T-helper 1 cell treated with Interleukin-12 subunit alpha and Interleukin-12 subunit beta and Interleukin-4 antibody, amounts not matched to agents 30 ng/mL and 1 ng/mL, for 36 hours (primary cell): ENCODE results near the gene PPP1R16B. TPM values are rescaled to one million over a fixed set of nuclear protein-coding genes. Genes with fewer than 3 reads are reported as not detected.

Experiments used
- intact Hi-C: fragments of 100-400 bp; cut with micrococcal nuclease; formaldehyde crosslinking; loops from one replicate; pipeline ENCODE4 v1.15.1; 2024
- total RNA-seq: library from RNA; stranded (reverse); gene quantifications from 2 replicates; pipeline ENCODE4 v1.2.3, GENCODE V29; 2022

Gene PPP1R16B
- total RNA-seq, 1 donor from 2014 or later: 102 TPM

DNA sequence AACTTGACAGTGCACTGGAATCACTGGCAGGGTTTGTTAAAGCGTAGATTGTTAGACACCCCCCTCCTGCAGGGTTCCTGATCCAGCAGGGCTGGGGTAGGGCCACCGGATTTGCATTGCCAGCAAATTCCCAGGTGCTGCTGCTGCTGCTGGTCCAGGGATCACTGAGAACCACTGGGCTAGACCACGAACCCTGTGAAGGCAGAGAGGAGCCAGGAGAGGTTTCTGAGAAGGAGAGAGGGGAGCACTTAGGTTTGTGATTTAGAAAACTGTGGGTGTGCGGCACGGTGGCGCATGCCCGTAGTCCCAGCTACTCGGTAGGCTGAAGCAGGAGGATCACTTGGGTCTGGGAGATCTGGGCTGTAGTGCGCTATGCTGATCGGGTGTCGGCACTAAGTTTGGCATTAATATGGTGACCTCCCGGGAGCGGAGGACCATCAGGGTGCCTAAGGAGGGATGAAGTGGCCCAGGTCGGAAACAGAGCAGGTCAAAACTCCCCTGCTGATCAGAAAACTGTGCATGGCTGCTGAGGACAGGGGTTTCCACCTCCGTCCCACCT, 67.1 kb downstream of the PPP1R16B start:
- intact Hi-C loops: loop anchor here (1.0 to 5.0 kb wide), 7 partner anchors 9 to 125 kb away; partner anchors contain the start of genes ACTR5, DHX35 and PPP1R16B

DNA sequence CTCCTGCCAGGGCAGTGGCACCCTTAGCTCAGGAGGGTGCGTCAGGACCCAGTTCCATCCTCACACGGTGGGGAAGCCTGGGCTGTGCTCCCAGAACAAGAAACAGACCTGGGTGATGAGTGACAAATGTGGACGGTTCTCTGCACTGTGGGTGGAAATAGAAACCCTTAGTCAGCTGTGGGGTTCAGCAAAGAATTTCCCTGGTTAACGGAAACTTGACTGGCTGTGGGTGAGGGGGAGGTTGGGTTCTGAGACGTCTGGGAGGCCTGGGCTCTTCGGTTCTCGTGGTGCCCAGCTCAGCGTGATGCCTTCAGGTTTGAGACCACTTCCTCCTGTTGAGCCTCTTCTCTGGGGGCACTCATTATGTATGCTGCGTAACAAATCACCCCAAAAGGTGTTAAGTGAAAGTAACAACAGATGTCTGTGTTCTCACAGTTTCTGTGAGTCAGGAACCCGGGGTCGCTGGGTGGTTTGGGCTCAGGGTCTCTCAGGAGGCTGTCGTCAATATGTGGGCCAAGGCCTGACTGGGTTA, 67.6 kb downstream of the PPP1R16B start:
- intact Hi-C loops: loop anchor here (1.0 to 5.0 kb wide), 7 partner anchors 10 to 126 kb away; partner anchors contain the start of genes ACTR5, DHX35 and PPP1R16B

DNA sequence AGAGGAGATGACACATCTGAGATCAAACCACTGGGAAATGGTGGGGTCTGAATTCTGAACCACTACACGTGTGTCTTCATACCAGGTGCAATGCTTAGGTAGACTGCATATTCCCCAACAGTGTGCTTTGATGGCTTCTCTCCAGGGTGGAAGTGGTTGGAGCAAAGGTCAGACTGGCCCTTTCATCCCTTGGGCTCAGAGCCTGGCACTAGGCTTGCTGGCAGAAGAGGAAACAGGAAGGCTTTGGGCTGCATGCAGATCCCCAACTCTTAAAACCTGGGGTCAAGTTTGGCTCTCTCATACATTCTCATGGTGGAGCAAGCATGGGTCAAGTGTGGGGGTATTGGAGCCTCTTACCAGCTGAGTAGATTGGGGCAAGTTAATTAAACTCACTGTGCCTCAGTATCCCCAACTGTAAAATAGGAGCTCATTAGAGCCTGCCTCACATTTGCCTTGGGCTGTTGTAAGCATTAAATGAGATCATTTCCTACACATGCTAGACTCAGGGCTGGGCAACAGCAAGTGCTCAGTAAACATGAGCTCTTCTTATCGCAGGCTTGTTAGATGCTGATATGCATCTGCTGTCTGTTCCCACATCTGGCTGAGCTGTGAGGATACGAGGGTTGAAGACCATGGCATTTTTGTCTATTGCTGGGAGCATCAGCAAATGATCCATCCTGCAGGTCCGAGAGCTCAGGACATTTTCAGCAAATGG, 69.1 kb downstream of the PPP1R16B start:
- intact Hi-C loops: loop anchor here (1.0 to 5.0 kb wide), 4 partner anchors 19 to 127 kb away; partner anchors contain the start of genes ACTR5 and DHX35

DNA sequence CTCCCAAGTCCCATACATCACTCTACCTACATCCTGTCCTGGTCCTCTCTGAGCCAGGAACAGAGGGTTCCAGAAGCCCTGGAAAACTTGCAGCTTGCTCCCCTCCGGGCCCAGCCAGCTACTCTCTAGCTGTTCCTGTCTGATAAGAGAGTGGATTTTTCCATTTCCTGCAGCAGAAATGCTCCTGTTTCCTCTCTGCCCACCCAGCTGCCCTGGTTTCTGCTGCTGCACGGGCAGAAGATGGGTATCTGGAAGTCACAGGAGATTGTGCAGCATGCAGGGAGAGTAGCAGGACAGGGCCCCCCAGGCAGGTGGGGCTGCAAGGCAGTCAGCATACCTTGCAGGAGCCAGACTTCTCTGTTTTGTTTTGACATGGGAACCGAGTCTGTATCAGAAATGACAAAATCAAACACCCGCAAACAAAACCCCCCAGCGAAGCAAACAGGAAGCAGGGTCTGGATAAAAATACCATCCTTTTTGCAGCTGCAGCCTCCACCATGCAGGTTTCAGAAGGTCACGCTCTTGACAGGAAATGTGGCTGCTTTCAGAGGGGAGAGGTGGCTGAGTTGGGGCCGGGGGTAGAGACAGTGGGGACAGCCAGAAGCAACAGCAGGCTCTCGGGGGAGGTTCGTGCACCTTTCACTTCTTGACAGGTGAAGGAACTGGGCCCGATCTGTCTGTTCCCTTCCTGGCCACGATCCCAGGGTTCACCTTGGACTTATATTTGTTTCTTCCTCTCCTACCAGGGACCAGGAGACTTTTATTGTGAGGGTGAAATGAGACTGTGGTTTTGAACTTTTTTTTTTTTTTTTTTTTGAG, 69.9 kb downstream of the PPP1R16B start:
- intact Hi-C loops: loop anchor here (1.0 kb wide), 1 partner anchor 18 kb away; no protein-coding TSS in a partner anchor

DNA sequence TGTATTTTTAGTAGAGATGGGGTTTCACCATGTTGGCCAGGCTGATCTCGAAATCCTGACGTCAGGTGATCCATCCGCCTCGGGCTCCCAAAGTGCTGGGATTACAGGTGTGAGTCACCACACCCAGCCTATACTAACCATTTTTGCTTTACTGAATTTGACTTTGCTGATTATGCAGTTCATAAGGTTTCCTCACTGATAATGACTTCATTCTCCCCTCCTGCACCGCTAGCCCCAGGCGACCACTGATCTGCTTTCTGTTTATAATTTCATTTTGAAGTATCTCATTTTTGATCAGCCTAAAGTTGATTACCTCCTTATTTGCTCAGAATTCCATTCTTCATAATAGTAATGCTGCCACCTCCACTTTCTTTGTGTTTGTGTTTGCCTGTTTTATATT, 72.0 kb downstream of the PPP1R16B start:
- intact Hi-C loops: no loop called here

DNA sequence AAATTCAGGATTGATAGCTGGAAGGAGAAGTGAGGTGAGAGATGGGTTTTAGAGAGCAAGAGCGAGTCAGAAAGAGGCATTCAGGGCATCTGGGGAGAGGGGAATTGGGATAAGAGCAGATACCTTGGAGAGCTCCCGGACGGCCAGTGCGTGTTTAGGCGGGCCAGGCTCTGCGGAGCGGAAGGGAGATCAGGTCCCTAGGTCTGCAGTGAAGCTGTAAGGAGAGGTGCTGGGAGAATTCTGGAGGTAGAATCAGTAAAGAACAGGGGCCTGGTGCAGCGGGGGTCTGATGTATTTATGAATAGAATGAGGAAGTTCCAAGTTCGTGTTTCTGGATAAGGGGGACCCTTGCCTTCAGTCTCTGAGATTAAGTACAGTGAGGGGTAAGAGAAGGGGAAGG, 73.4 kb downstream of the PPP1R16B start:
- intact Hi-C loops: no loop called here

DNA sequence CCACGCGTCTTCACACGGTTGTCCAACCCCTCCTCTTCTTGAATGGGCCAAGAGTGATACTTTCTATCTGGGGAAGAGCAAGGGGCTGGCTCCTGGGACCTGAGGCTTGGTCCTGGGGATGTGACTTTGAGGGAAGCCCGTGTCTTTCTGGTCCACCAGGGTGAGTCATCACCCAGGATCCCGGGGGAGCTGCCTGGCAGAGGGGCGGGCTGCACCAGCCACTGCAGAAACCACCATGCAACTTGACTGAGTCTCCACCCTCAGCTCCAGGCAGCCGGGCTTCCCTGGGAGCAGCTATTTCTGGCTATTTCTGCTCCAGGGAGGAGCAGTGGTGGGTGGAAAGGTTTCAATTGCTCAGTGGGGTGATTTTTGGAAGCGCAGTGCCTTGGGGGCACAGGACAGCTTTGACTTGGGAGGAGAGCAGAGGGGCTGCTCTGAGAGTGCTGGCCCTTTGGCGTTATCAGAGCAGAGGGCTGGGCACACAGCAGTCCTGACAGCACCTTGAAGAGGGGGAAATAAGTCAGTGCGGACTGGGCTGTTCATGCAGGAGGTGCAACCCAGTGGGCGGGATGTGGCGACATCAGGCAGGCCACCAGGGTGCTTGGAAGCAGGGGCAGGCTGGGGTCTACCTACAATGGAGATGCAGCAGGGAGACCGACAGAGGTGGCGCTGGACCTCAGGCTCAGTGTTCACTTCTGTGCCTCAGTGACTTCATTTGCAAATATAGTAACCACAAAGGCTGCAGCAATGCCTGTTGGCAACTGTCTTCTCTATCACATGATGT, 75.6 kb downstream of the PPP1R16B start:
- intact Hi-C loops: no loop called here

DNA sequence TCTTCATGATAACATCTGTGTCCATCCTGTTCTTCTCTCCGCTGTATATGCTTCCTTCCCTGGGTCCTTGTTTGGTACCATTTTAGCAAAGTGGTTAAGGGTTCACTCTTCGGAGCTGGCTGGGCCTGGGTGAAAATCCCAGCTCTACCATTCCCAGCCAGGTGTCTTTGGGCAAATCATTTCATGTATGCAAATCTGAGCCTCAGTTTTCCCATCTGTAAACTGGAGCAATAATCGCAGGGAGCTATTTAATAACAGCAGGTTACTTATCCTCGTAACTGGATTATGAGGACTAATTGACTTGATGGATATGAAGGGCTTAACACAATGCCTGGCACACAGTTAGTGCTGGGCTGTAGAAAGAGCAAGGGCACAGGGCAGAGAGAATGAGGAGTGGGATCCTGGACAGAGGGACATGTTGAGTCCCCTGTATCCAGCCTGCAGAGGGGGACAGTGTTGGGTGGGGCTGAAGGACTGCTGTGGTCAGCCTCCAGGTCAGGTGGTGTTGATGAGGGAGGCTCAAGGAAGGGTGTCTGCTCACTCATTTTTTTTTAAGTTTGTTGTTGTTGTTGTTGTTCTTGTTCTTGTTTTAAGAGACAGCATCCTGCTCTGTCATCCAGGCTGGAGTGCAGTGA, 76.4 kb downstream of the PPP1R16B start:
- intact Hi-C loops: no loop called here

DNA sequence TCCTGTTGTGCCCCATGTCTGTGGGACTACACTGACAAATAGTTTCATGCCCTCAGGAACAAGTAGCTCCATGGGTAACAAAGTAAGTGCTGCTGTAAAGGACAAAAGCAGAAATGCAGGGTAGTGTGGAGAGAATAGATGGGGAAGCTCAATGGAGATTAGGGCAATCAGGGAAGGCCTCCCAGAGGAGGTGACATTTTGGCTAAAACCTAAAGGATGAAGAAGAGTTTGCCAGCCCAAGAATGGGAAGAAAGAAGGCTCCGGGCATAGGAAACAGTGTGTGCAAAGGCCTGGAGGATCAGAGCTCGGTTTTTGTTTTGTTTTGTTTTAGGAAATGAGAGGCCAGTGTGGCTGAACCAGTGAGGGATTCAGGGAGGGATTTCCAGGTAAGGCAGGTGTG, 77.1 kb downstream of the PPP1R16B start:
- intact Hi-C loops: no loop called here

DNA sequence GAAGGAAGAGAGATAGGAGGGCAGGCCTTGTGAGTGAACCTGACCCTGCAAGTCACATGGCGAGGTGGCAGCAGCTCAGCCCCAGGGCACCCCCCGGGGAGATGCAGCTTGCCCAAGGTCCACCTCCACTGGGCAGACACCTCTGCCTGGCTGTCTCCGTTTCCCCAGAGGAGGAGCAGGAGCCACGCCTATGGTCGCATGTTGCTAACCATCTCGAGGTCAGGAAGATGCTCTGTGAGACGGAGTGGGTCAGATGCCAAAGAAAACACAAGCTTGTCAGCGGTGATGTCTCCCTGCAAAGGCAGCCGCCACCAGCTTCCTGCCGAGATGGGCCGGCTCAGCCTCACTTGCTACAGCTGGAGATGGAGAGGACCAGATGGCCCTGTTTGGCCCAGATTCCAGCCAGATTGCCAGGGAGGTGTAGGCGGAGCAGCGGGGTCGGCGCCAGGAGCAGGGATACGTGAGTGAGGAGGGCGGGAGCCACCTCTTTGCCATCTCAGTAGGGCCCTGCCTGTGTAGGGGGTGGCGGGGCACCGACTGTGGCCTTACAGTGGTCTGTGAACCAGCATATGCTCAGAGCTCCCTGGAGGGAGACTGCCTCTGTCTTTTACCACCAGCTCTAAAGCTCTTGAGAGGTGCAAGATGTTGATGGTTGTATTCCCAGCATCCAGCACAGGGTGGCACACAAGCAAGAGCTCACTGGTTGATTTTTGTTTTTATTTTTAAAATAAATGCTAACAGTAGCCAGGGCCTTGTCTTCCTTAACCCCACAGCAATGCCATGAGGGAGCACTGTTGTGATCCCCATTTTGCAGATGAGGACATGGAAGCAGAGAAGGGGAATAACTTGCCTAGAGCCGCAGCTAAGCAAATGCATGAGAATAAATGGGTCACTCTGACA, 77.8 kb downstream of the PPP1R16B start:
- intact Hi-C loops: no loop called here

DNA sequence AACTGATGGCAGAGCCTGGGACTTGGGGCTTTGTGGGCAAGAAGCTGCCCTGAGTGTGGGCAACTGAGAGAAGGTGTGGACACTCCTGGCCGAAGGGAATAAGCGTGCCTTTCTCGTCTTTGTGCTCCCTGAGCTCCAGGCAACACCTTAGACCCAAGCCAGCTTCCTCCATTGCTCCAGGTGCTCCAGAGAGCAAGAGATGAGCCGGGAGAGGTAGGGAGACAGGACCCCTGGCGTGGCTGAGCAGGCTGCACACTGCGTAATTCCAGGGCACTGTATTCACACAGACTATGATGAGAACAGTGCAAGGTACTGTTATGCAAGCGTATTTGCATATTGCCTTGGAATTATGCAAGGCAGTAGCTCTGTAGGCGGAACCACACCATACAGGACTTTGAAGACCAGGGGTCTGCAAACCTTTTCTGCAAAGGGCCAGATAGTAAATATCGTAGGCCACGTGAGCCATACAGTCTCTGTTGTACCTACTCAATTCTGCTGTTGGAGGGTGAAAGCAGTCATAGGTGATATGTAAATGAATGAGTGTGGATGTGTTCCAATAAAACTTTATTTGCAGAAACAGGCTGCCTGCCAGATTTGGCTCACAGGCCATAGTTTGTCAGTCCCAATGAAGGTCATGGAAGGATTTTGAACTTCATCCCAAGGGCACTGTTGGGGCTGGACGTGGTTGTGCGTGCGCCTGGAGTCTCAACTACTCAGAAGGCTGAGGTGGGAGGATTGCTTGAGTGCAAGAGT, 78.7 kb downstream of the PPP1R16B start:
- intact Hi-C loops: no loop called here

DNA sequence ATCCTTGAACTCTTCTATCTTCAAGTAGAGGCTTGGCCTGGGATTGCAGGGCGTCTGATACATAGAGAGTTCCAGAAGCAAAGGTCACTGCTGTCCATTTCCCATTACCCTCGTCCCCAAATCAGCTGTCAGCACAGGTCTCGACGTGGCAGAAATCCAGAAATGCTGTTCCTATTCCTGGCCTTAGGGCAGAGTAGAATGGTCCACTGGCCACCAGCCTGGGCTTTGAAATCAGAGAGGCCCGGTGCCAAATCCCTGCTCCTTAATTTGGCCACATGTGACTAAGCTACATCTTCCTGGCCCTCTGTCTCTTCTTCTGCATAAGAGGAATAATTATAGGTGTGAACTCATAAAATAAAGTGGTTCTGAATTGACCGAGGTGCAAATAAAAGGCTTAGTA, 79.9 kb downstream of the PPP1R16B start:
- intact Hi-C loops: no loop called here

DNA sequence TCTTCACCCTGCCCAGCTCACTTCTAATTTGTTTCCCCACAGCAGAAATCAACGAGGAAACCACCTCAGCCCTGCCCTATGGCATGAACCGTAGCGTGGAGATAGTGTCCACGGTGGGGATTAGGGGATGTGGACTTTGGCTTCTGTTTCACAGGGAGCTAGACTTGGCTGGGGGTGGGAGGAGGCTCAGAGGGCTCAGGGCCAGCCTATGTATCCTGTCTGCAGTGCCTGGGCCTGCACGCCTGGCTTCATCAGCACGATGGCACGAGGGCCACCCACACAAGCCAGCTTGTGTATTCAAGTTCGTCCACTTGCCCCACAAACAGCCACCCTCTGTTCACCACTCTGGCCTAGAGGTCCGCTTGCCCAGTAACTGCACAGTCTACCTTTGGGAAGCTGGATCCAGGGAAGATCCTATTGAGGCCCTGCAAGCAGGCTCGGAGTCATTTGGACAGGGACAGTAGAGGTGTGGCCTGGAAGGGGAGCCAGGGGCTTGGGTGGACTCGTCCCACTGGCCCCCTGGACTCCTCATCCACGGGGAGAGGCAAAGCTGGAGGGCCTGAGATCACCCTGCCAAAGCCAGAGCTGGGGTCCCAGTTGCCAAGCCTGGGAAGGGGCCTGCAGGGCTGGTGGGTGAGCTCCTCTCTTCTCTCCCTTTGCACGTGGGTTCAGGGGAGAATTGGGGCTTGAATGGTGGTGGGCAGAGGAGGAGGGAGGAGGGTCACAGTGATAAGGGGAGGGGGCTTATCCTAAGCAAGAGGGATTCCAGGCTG, 82.7 kb downstream of the PPP1R16B start:
- intact Hi-C loops: no loop called here

DNA sequence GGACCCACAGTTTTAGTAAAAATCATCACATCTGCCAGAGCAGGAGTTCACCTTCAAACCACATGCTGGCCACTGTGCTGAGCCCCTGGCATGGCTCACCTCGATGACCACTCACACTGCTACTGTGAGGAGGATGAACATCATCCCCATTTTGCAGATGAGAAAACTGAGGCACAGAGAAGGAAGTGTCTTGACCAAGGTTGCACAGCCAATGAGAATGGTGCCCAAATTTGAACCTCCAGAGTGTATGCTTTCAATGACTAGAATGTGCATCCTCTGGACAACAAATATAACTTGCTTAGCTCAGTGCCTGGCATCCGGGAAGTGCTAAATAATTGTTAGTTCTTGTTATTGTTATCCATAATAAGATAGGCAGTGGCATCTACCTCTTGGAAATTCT, 83.6 kb downstream of the PPP1R16B start:
- intact Hi-C loops: no loop called here

DNA sequence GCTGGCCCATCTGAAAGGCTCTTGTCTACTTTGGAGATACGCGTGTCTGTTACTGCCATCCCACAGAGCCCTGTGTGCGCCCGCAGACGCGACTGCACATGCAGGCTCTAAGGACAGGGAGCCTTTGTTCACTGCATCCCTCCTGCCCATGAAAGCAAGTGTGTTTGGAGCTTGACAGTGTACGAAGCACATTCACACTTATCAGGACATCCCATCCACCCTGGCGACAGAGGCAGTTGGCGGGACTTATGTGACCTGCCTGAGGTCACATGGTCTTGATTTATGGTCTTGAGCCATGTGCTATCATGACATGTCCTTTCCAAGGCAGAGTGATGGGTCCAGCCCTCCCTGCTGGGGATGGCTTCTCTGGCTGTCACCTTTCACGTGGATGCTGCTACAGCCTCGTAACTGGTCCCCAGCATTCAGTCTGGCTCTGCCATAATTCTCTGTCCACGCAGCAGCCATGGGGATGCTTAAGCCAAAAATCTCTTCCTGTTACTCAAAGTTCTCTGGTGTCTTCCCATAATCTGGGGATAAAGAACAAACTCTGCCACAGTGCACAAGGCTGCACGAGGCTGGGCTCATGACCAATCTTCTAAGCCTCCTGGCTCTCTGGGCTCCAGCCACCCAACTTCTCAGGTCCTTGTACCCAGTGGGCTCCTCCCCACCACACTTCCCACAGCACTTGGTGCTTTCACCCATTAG, 84.4 kb downstream of the PPP1R16B start:
- intact Hi-C loops: loop anchor here (5.0 kb wide), 1 partner anchor 33 kb away; no protein-coding TSS in a partner anchor

DNA sequence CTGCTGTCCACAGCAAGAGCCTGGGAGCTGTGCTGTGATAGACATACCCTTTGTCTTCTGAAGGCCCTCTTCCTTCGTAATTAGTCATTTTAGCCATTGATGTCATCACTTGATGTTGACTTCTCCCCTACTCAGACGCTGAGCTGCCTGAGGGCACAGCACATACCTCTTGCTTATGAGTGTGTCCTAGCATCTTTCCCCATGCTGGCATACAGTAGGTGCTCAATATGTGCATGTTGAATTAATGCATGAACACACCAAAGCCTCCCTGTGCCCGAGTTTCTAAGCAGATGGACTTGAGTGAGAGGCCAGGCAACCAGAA, 85.0 kb downstream of the PPP1R16B start:
- intact Hi-C loops: loop anchor here (5.0 kb wide), 1 partner anchor 33 kb away; no protein-coding TSS in a partner anchor
